WERI-Rb-1 (cell line): ENCODE measurements around the gene FLCN.

Source experiments
- DNase-seq: peaks from one replicate; pipeline ENCODE4 v3.0.0-alpha.2; 2020
- H3K27ac ChIP-seq: fragments of 250-450 bp; sonication (Bioruptor Pico); 2 replicates; pipeline ENCODE4 v1.5.1; 2020; ENCODE audit warnings: mild to moderate bottlenecking, moderate library complexity
- H3K27me3 ChIP-seq: fragments of 250-450 bp; sonication (Bioruptor Pico); 2 replicates; pipeline ENCODE4 v1.5.1; 2021; ENCODE audit warnings: mild to moderate bottlenecking, low read depth, moderate library complexity; ENCODE audit not compliant: insufficient read depth, severe bottlenecking
- H3K36me3 ChIP-seq: fragments of 250-450 bp; sonication (Bioruptor Pico); 2 replicates; pipeline ENCODE4 v1.5.1; 2020; ENCODE audit warnings: mild to moderate bottlenecking, moderate library complexity
- H3K4me3 ChIP-seq: 2 replicates; pipeline ENCODE4 v1.5.1; 2011; ENCODE audit warnings: low read depth, mild to moderate bottlenecking, control low read depth, low read length
- H3K9me3 ChIP-seq: fragments of 250-450 bp; sonication (Bioruptor Pico); 2 replicates; pipeline ENCODE4 v1.5.1; 2021; ENCODE audit warnings: mild to moderate bottlenecking, moderate library complexity; ENCODE audit not compliant: severe bottlenecking
- CTCF ChIP-seq: IDR thresholded peaks from 2 replicates; pipeline ENCODE4 v1.5.1; 2011; ENCODE audit warnings: low read depth, mild to moderate bottlenecking, control low read depth, inconsistent platforms, low read length

The FLCN gene

DNA sequence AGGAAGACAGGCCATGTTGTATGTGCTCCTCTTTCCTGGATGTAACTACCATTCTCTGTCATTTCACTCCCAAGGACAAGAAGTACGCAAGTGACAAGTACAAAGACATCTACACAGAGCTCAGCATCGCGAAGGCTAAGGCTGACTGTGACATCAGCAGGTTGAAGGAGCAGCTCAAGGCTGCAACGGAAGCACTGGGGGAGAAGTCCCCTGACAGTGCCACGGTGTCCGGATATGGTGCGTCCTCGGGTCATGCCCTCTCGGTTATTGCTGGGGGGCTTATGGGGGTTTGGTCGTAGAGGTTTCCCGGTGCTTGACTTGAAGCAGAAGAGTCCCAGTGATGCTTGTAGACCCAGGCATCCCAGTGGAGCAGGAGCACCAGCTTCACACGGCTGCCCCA is 59.8 kb downstream of the FLCN start:
- TF ChIP-seq CTCF: no peak
- H3K9me3 ChIP-seq: no peaks in the 10 kb centered on the region
- H3K4me3 ChIP-seq: no peak overlapping the region
- H3K27ac ChIP-seq: no peak overlapping the region
- DNase-seq: no peak
- H3K27me3 ChIP-seq: no peaks in the 10 kb centered on the region
- peaks cover 93% of the 10 kb centered on the region for H3K36me3 ChIP-seq

- Histone ChIP-seq H3K36me3 (peaks cover 90% of the 10 kb centered on the region), H3K4me3 (no peak overlapping the region), H3K27ac (no peak overlapping the region)
These were observed 60.6 kb downstream of the FLCN start for GRCh38 chr17:17176341-17176740.

GRCh38 chr17:17175917-17176316 is 61.1 kb downstream of the FLCN start:
- TF ChIP-seq CTCF: no peak
- H3K9me3 ChIP-seq: no peaks in the 10 kb centered on the region
- H3K27me3 ChIP-seq: no peaks in the 10 kb centered on the region
- DNase-seq: no peak
- no peak overlapping the region for H3K4me3 ChIP-seq
- peaks cover 90% of the 10 kb centered on the region for H3K36me3 ChIP-seq
- H3K27ac ChIP-seq: no peak overlapping the region

More at GRCh38 chr17:17176341-17176740, 60.6 kb downstream of the FLCN start:
- H3K27me3 ChIP-seq: no peaks in the 10 kb centered on the region
- no peak for DNase-seq
- H3K9me3 ChIP-seq: no peaks in the 10 kb centered on the region
- no peak for TF ChIP-seq CTCF

DNA sequence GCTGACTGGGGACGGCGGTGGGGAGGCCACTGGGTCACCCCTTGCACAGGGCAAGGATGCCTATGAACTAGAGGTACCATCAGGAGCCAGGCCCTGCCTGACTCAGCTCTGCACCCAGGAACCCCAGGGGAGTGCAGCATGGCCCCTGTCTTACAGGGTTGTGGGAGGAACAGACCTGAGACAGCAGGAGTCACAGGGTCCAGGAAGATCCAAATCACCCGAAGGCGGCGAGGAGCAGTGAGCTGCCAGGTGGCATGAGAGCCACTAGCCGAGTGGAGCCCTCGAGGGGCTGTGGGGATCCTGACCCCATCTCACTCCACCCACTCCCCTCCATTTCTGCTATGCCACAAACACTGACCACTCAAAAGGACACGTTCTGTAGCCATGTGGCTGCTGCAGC is 61.6 kb downstream of the FLCN start:
- Histone ChIP-seq H3K36me3 (peaks cover 90% of the 10 kb centered on the region), H3K9me3 (no peaks in the 10 kb centered on the region), H3K27ac (no peak overlapping the region), H3K4me3 (no peak overlapping the region), H3K27me3 (no peaks in the 10 kb centered on the region)
- no peak for DNase-seq
- TF ChIP-seq CTCF: no peak

- Histone ChIP-seq H3K27ac (no peak overlapping the region), H3K4me3 (no peak overlapping the region), H3K36me3 (peaks cover 87% of the 10 kb centered on the region), H3K9me3 (no peaks in the 10 kb centered on the region), H3K27me3 (no peaks in the 10 kb centered on the region)
- TF ChIP-seq CTCF: no peak
- DNase-seq: no peak
These were observed 63.0 kb downstream of the FLCN start for GRCh38 chr17:17173921-17174320.

GRCh38 chr17:17172990-17173389 is 64.0 kb downstream of the FLCN start:
- no peak overlapping the region for H3K4me3 ChIP-seq
- peaks cover 87% of the 10 kb centered on the region for H3K36me3 ChIP-seq
- H3K27ac ChIP-seq: no peak overlapping the region
- no peak for DNase-seq
- H3K9me3 ChIP-seq: no peaks in the 10 kb centered on the region
- TF ChIP-seq CTCF: no peak
- H3K27me3 ChIP-seq: no peaks in the 10 kb centered on the region
